H1 (cell line): ENCODE results near the gene MTARC1. TPM values are rescaled to one million over a fixed set of nuclear protein-coding genes. Genes with fewer than 3 reads are reported as not detected.
A peak's percentile ranks its signal among the peaks of the same experiment; 100 is the strongest.

Source experiments
- CTCF ChIA-PET: fragments of 300-600 bp; sonication (Branson Sonifier 250); formaldehyde crosslinking; loops from one replicate; lab custom pipeline; 2021; ENCODE audit not compliant: partially characterized antibody; lab: Charles Lee
- POLR2A ChIA-PET: fragments of 300-600 bp; sonication (Branson Sonifier 250); formaldehyde crosslinking; loops from one replicate; lab custom pipeline; 2021; ENCODE audit warnings: inconsistent platforms; ENCODE audit not compliant: partially characterized antibody; lab: Charles Lee
- DNase-seq, 2 experiments: peaks; one replicate each; pipeline versions ENCODE4 v3.0.0 to v3.0.0-alpha.2; 2010 to 2022; ENCODE audit warnings: low spot score in 2 of 2, low read depth in 1 of 2, mixed read lengths in 1 of 2
- FAIRE-seq: peaks from 2 replicates; lab custom pipeline; 2011; peaks lifted over from hg19 to GRCh38; lab: Jason Lieb, UNC
- H2AFZ ChIP-seq: 2 replicates; pipeline ENCODE4 v1.8.1; 2012; ENCODE audit warnings: low read length, inconsistent platforms
- H2AK5ac ChIP-seq: 2 replicates; pipeline ENCODE4 v1.6.1; 2013; ENCODE audit warnings: low read depth, low read length
- H2BK120ac ChIP-seq: replicated peaks from 2 replicates; pipeline ENCODE3; 2013; ENCODE audit warnings: low read depth, low read length, inconsistent platforms
- H2BK12ac ChIP-seq: 2 replicates; pipeline ENCODE4 v1.6.1; 2013; ENCODE audit warnings: low read depth, low read length
- H2BK15ac ChIP-seq: 2 replicates; pipeline ENCODE4 v1.6.1; 2013; ENCODE audit warnings: low read length
- H2BK20ac ChIP-seq: 2 replicates; pipeline ENCODE4 v1.6.1; 2013; ENCODE audit warnings: low read length
- H2BK5ac ChIP-seq: 2 replicates; pipeline ENCODE4 v1.6.1; 2013; ENCODE audit warnings: low read depth, low read length
- H3K14ac ChIP-seq: 2 replicates; pipeline ENCODE4 v1.6.1; 2013; ENCODE audit warnings: inconsistent platforms; ENCODE audit not compliant: insufficient read length
- H3K18ac ChIP-seq: 2 replicates; pipeline ENCODE4 v1.6.1; 2013; ENCODE audit warnings: low read length; ENCODE audit errors: extremely low read depth
- H3K23ac ChIP-seq: 2 replicates; pipeline ENCODE4 v1.6.1; 2013; ENCODE audit warnings: inconsistent platforms; ENCODE audit not compliant: insufficient read length
- H3K23me2 ChIP-seq: 2 replicates; pipeline ENCODE4 v1.6.1; 2013; ENCODE audit warnings: low read depth, low read length
- H3K27ac ChIP-seq: 2 replicates; pipeline ENCODE4 v1.6.1; 2011; ENCODE audit warnings: low read depth, low read length, inconsistent platforms
- H3K27me3 ChIP-seq, 4 experiments: replicated peaks in 1 of 4; 1 replicate in 1 of 4; 2 replicates in 3 of 4; pipeline versions ENCODE4 v1.6.1 to v1.8.1; 2011 to 2013; ENCODE audit warnings: low read length in 3 of 4, mild to moderate bottlenecking in 3 of 4, inconsistent platforms in 2 of 4, mixed read lengths in 2 of 4, moderate library complexity in 1 of 4; ENCODE audit not compliant: control insufficient read depth in 3 of 4, insufficient read depth in 3 of 4; ENCODE audit errors: extremely low read depth in 1 of 4
- H3K36me3 ChIP-seq, 4 experiments: 2 replicates each; pipeline versions ENCODE4 v1.6.1 to v1.8.1; 2011 to 2013; ENCODE audit warnings: mild to moderate bottlenecking in 4 of 4, low read length in 3 of 4, moderate library complexity in 2 of 4, control low read depth in 1 of 4, inconsistent platforms in 1 of 4; ENCODE audit not compliant: insufficient read depth in 4 of 4, control insufficient read depth in 2 of 4
- H3K4ac ChIP-seq: replicated peaks from 2 replicates; pipeline ENCODE3; 2013; ENCODE audit warnings: low read length, low read depth, mixed read lengths, inconsistent platforms; ENCODE audit not compliant: insufficient read length
- H3K4me1 ChIP-seq, 4 experiments: replicated peaks in 1 of 4; 1 replicate in 1 of 4; 2 replicates in 3 of 4; pipeline versions ENCODE4 v1.6.1 to v1.8.1; 2011 to 2013; ENCODE audit warnings: low read length in 3 of 4, inconsistent platforms in 2 of 4, mixed read lengths in 1 of 4; ENCODE audit not compliant: insufficient read depth in 4 of 4, control insufficient read depth in 3 of 4
- H3K4me2 ChIP-seq, 2 experiments: 2 replicates each; pipeline versions ENCODE4 v1.6.1 to v1.8.1; 2011 to 2013; ENCODE audit warnings: low read depth in 2 of 2, low read length in 2 of 2, control low read depth in 1 of 2, inconsistent platforms in 1 of 2, mild to moderate bottlenecking in 1 of 2; ENCODE audit not compliant: insufficient read depth in 1 of 2
- H3K4me3 ChIP-seq, 4 experiments: fragments of 200-600, 300-600 bp in 1 of 4; sonication (generic), shearing (Covaris generic), sonication (Bioruptor Twin) in 1 of 4; 2 replicates each; pipeline versions ENCODE4 v1.5.1 to v1.8.1; 2011 to 2016; ENCODE audit warnings: low read length in 4 of 4, low read depth in 3 of 4, control low read depth in 2 of 4, inconsistent platforms in 2 of 4, mild to moderate bottlenecking in 2 of 4, mixed read lengths in 1 of 4, moderate library complexity in 1 of 4; ENCODE audit not compliant: insufficient read depth in 2 of 4; ENCODE audit errors: extremely low read depth in 1 of 4
- H3K56ac ChIP-seq: replicated peaks from 2 replicates; pipeline ENCODE3; 2013; ENCODE audit warnings: low read depth, mild to moderate bottlenecking, mixed read lengths, low read length, inconsistent platforms; ENCODE audit not compliant: insufficient read length
- H3K79me1 ChIP-seq: 2 replicates; pipeline ENCODE4 v1.6.1; 2013; ENCODE audit warnings: low read depth, low read length, control low read depth
- H3K79me2 ChIP-seq, 2 experiments: 2 replicates each; pipeline versions ENCODE4 v1.6.1 to v1.8.1; 2012 to 2013; ENCODE audit warnings: low read length in 2 of 2, mild to moderate bottlenecking in 2 of 2, inconsistent platforms in 1 of 2; ENCODE audit not compliant: insufficient read depth in 2 of 2, control insufficient read depth in 1 of 2
- H3K9ac ChIP-seq, 4 experiments: replicated peaks in 1 of 4; 1 replicate in 1 of 4; 2 replicates in 3 of 4; pipeline versions ENCODE4 v1.6.1 to v1.8.1; 2011 to 2013; ENCODE audit warnings: low read depth in 3 of 4, low read length in 3 of 4, control low read depth in 2 of 4, mild to moderate bottlenecking in 2 of 4, moderate library complexity in 2 of 4, inconsistent platforms in 1 of 4; ENCODE audit errors: extremely low read depth in 1 of 4
- H3K9me3 ChIP-seq, 2 experiments: 2 replicates each; pipeline versions ENCODE4 v1.6.1 to v1.8.1; 2012 to 2013; ENCODE audit warnings: mild to moderate bottlenecking in 2 of 2, moderate library complexity in 2 of 2, control low read depth in 1 of 2, inconsistent platforms in 1 of 2, low read depth in 1 of 2, low read length in 1 of 2, mixed read lengths in 1 of 2; ENCODE audit not compliant: insufficient read depth in 2 of 2
- H4K20me1 ChIP-seq, 2 experiments: replicated peaks in 1 of 2; 2 replicates each; pipeline versions ENCODE3 to v1.8.1; 2011 to 2013; ENCODE audit warnings: inconsistent platforms in 2 of 2, low read length in 2 of 2, mild to moderate bottlenecking in 1 of 2; ENCODE audit not compliant: insufficient read depth in 2 of 2, control insufficient read depth in 1 of 2
- H4K5ac ChIP-seq: 2 replicates; pipeline ENCODE4 v1.6.1; 2013; ENCODE audit warnings: low read length, low read depth, mixed read lengths, inconsistent platforms; ENCODE audit not compliant: insufficient read length
- H4K8ac ChIP-seq: 2 replicates; pipeline ENCODE4 v1.8.0; 2013; ENCODE audit warnings: mild to moderate bottlenecking, moderate library complexity, low read length, inconsistent platforms; ENCODE audit not compliant: insufficient read depth; ENCODE audit errors: extremely low read depth
- H4K91ac ChIP-seq: replicated peaks from 2 replicates; pipeline ENCODE3; 2013; ENCODE audit warnings: low read length, mixed read lengths, inconsistent platforms; ENCODE audit not compliant: insufficient read length
- CEBPB ChIP-seq: IDR thresholded peaks from 2 replicates; pipeline ENCODE4 v1.6.1; 2012; ENCODE audit warnings: low read depth, low read length
- CTCF ChIP-seq, 3 experiments: IDR thresholded peaks; 1 replicate in 2 of 3; 2 replicates in 1 of 3; pipeline versions ENCODE4 v1.5.1 to v1.6.1; 2011; ENCODE audit warnings: low read length in 3 of 3, mild to moderate bottlenecking in 3 of 3, inconsistent platforms in 2 of 3, low read depth in 1 of 3, moderate library complexity in 1 of 3; ENCODE audit not compliant: insufficient read depth in 1 of 3; ENCODE audit errors: control extremely low read depth in 1 of 3
- SP2 ChIP-seq: IDR thresholded peaks from 2 replicates; pipeline ENCODE4 v1.6.1; 2012; ENCODE audit warnings: mild to moderate bottlenecking, low read length, inconsistent platforms
- WGBS, 2 experiments: shearing (Covaris generic) in 1 of 2; methylation state at CpG; one replicate each; pipeline versions ENCODE4 v1.1.6 to v1.1.7; 2013 to 2015; ENCODE audit warnings: low lambda C conversion rate in 2 of 2, mixed read lengths in 2 of 2, inconsistent platforms in 1 of 2, low coverage in 1 of 2, missing lambda C conversion rate in 1 of 2; ENCODE audit not compliant: insufficient replicate concordance in 2 of 2, insufficient coverage in 1 of 2, insufficient read length in 1 of 2; ENCODE audit errors: extremely low coverage in 1 of 2, missing lambda C conversion rate in 1 of 2; 5-methylcytosine and 5-hydroxymethylcytosine counted together
- polyA plus RNA-seq, 7 experiments: library from polyadenylated mRNA; depleted of rRNA in 3 of 7; stranded (reverse) in 5 of 7; unstranded in 2 of 7; fragments of >200 nt in 5 of 7; fragments of 200-250 nt in 2 of 7; gene quantifications; 1 replicate in 5 of 7; 2 replicates in 1 of 7; 4 replicates in 1 of 7; pipeline versions ENCODE4 v1.2.1 to v1.2.3, GENCODE V29; 2011 to 2013; ENCODE audit warnings: missing spikeins in 2 of 7, mixed read lengths in 2 of 7
- total RNA-seq: library from RNA; stranded (reverse); fragmentation: NEBNext Ultra II Directional; extraction: Animal tissue kit (Norgen Biotek cat#: 25700); gene quantifications from 2 replicates; pipeline ENCODE4 v1.2.1, GENCODE V29; 2021

MTARC1 gene
- total and polyA plus RNA-seq, 2 of the 8 experiments (the other 6 are each of a cell fraction or from before 2014, with no cell fraction given) = 17.2 to 46.2 TPM

GRCh38 chr1:220747437-220748088, 39.1 kb upstream of the MTARC1 start:
- H3K56ac ChIP-seq = no peak overlapping the region
- no peak overlapping the region for H3K27ac ChIP-seq
- no peak overlapping the region for H3K4ac ChIP-seq
- no peak overlapping the region for H2BK15ac ChIP-seq
- peak overlapping the region; percentile 78 to 97 for H3K4me2 ChIP-seq
- peak in 1 of 3 experiments; percentile 9; a peak in 1 of 4 replicates for TF ChIP-seq CTCF (IDR thresholded peaks at IDR 0.05; ENCODE audit: control extremely low read depth in 1 of 3, insufficient read depth in 1 of 3, low read depth in 1 of 3, low read length in 3 of 3)
- peak; percentile 34; the same call in 1 of the 2 replicates for TF ChIP-seq CEBPB
- TF ChIP-seq SP2 = no peak
- peak overlapping the region; percentile 54; the same call in 1 of the 2 replicates for H4K8ac ChIP-seq
- peaks cover 9% of the 10 kb centered on the region for H3K23me2 ChIP-seq
- CTCF ChIA-PET = interaction anchor here (0.7 to 5.9 kb wide), 15 partner anchors 9 to 466 kb away, joined by 3 to 42 read pairs (median 4); partner anchors contain the start of gene MTARC1
- 10% methylated on average over 18 of the region's 18 CpGs; no CpG with 5 or more reads in 1 of the 2 experiments for WGBS, 2 experiments
- H2BK20ac ChIP-seq = no peak overlapping the region
- H3K27me3 ChIP-seq = peaks cover 0 to 28% (median 15%) of the 10 kb centered on the region in 4 experiments; a peak in 6 of 7 replicates
- no peak overlapping the region for H3K14ac ChIP-seq
- no peak overlapping the region for H2AK5ac ChIP-seq
- FAIRE-seq (no peak), DNase-seq (no peak)
- peak overlapping the region in 3 of 4 experiments; percentile 45 to 81 (median 75); a peak in 6 of 7 replicates for H3K9ac ChIP-seq
- no peak overlapping the region for H2BK120ac ChIP-seq
- no peak overlapping the region for H4K91ac ChIP-seq
- no peaks in the 10 kb centered on the region for H3K36me3 ChIP-seq
- peak overlapping the region; percentile 26 for H3K18ac ChIP-seq
- H4K5ac ChIP-seq = no peak overlapping the region
- no peaks in the 10 kb centered on the region for H3K79me1 ChIP-seq
- H3K4me1 ChIP-seq = peaks cover 3 to 9% (median 7%) of the 10 kb centered on the region in 4 experiments; a peak in 5 of 7 replicates
- H2BK12ac ChIP-seq = 0 out of 2 replicates have a peak overlapping the region, but pooled peaks have one; percentile 82
- no peak overlapping the region for H3K23ac ChIP-seq
- peak overlapping the region; percentile 71 to 76 (median 74) for H3K4me3 ChIP-seq
- H3K9me3 ChIP-seq = no peaks in the 10 kb centered on the region
- H2BK5ac ChIP-seq = peak overlapping the region; percentile 67; the same call in 1 of the 2 replicates
- H2AFZ ChIP-seq = peak overlapping the region; percentile 72
- peaks cover 0 to 11% of the 10 kb centered on the region in 2 experiments; a peak in 2 of 4 replicates for H3K79me2 ChIP-seq
- POLR2A ChIA-PET = interaction anchor here (0.7 to 4.8 kb wide), 17 partner anchors 9 to 481 kb away, joined by 3 to 70 read pairs (median 4); partner anchors contain the start of genes MTARC1 and RAB3GAP2
- H4K20me1 ChIP-seq = no peaks in the 10 kb centered on the region
